Measurements from ENCODE around the gene CNRIP1. TPM values are rescaled to one million over a fixed set of nuclear protein-coding genes. Genes with fewer than 3 reads are reported as not detected.

The CNRIP1 gene
- total RNA-seq, 4 donors from 2014 or later, result 23.5 to 44.4 (median 29.8) TPM

DNA sequence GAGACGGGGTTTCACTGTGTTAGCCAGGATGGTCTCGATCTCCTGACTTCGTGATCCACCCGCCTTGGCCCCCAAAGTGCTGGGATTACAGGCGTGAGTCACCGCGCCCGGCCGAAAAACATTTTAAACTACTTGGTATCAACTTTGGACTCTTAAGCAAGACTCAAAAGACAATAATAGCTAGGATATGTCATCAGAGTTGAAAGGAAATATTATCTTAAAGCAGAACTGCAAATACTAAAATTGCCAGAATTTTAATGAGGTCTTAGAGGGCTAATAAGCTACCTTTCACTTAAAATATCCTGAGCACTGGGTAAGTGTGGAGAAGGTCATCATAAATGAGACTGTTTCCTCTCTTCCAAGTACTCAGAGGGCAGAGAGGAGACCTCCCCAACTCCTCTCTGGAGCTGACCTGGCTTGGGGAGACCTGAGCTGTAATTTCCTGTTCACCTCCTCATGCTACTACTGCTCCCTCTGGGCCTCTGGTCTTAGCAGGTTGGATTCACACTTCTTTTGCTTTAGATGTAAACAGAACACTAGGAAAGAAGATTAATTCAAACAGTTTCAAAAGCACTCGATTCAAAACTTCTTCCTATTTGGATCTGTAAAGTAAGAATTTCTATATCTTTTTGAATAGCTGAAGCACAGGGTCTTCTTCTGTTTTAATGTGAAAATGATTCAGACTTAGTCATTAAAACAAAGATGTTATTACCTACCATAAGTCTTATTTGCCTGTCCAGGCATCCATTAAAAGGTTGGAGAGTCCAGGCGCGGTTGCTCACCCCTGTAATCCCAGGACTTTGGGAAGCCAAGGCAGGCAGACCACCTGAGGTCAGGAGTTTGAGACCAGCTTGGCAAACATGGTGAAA, 16.5 kb downstream of the CNRIP1 start:
- H3K9me3 ChIP-seq, result no peaks in the 10 kb centered on the region
- no peak overlapping the region for H3K4me3 ChIP-seq
- TF ChIP-seq POLR2A (IDR thresholded peaks at IDR 0.05; ENCODE audit: low read depth) (no peak), EP300 (IDR thresholded peaks at IDR 0.05) (no peak), POLR2AphosphoS5 (IDR thresholded peaks at IDR 0.05) (no peak)
- TF ChIP-seq, protein P1, sequence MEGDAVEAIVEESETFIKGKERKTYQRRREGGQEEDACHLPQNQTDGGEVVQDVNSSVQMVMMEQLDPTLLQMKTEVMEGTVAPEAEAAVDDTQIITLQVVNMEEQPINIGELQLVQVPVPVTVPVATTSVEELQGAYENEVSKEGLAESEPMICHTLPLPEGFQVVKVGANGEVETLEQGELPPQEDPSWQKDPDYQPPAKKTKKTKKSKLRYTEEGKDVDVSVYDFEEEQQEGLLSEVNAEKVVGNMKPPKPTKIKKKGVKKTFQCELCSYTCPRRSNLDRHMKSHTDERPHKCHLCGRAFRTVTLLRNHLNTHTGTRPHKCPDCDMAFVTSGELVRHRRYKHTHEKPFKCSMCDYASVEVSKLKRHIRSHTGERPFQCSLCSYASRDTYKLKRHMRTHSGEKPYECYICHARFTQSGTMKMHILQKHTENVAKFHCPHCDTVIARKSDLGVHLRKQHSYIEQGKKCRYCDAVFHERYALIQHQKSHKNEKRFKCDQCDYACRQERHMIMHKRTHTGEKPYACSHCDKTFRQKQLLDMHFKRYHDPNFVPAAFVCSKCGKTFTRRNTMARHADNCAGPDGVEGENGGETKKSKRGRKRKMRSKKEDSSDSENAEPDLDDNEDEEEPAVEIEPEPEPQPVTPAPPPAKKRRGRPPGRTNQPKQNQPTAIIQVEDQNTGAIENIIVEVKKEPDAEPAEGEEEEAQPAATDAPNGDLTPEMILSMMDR (IDR thresholded peaks at IDR 0.05), result no peak
- 95% methylated on average over 12 of the region's 12 CpGs for WGBS
- no peak for DNase-seq (ENCODE audit: extremely low spot score)
- intact Hi-C loops (cut with DNase I), result no loop called here
- H3K36me3 ChIP-seq, result peaks cover 0 to 10% (median 2%) of the 10 kb centered on the region in 4 donors
- no peaks in the 10 kb centered on the region for H3K27me3 ChIP-seq
- H3K4me1 ChIP-seq, result no peaks in the 10 kb centered on the region
- no peak overlapping the region for H3K27ac ChIP-seq (replicated peaks in 1 of 4)

DNA sequence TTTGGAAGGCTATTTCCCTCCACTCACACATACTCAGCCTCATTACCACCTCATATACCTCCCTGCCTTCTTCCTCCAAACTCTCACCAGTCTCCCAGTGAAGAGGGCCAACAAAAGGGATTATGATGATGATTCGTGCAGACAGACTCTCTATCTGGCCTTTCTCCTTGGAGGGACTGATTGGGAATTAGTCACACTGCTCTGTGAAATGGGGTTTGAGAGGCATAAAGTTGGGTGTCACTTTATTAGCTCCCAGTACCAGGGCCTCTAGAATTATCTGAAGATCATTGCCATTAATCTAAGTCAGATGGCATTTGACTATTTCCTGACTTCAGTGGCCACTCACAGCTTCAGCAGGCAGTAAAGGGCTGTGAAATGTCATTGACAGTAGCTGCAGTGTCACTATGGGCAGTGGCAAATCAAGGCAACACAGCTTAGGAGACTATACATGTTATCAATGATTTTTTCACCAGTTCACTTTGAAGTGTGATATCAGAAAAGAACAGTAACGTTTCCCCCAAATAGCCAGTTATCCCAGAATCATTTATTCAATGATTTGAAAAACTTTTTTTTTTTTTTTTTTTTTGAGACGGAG, 17.4 kb downstream of the CNRIP1 start:
- H3K4me3 ChIP-seq, result no peak overlapping the region
- intact Hi-C loops (cut with DNase I), result no loop called here
- 86% methylated on average over 3 of the region's 3 CpGs for WGBS
- no peaks in the 10 kb centered on the region for H3K4me1 ChIP-seq
- no peaks in the 10 kb centered on the region for H3K27me3 ChIP-seq
- H3K9me3 ChIP-seq, result no peaks in the 10 kb centered on the region
- no peak overlapping the region for H3K27ac ChIP-seq (replicated peaks in 1 of 4)
- peaks cover 0 to 10% (median 2%) of the 10 kb centered on the region in 4 donors for H3K36me3 ChIP-seq
- DNase-seq (ENCODE audit: extremely low spot score), result no peak
- TF ChIP-seq POLR2A (IDR thresholded peaks at IDR 0.05; ENCODE audit: low read depth) (no peak), POLR2AphosphoS5 (IDR thresholded peaks at IDR 0.05) (no peak), EP300 (IDR thresholded peaks at IDR 0.05) (no peak)
- TF ChIP-seq, protein P1 (IDR thresholded peaks at IDR 0.05), result no peak

DNA sequence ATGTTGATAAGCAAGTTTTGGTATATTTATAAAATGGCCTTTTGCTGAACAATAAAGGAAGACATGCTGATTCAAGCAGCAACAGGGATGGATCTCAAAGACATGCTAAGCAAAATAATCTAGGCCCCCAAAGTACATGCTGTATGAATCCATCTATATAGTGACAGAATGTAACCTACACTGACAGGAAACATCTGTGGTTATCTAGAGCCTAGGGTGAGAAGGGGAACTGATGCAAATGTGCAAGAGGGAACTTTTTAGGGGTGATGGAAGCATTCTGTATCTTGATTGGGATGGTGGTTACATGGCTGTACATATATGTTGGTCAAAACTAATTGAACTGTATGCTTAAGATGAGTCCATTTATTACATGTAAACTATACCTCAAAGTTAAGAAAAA, 24.2 kb downstream of the CNRIP1 start:
- Histone ChIP-seq H3K36me3 (peaks cover 0 to 13% (median 2%) of the 10 kb centered on the region in 4 donors), H3K27ac (replicated peaks in 1 of 4) (no peak overlapping the region), H3K4me1 (peaks cover 0 to 4% (median 0%) of the 10 kb centered on the region in 4 donors), H3K27me3 (no peaks in the 10 kb centered on the region), H3K9me3 (no peaks in the 10 kb centered on the region), H3K4me3 (no peak overlapping the region)
- TF ChIP-seq EP300 (IDR thresholded peaks at IDR 0.05), result no peak
- intact Hi-C loops (cut with DNase I), result no loop called here
- DNase-seq (ENCODE audit: extremely low spot score), result no peak

DNA sequence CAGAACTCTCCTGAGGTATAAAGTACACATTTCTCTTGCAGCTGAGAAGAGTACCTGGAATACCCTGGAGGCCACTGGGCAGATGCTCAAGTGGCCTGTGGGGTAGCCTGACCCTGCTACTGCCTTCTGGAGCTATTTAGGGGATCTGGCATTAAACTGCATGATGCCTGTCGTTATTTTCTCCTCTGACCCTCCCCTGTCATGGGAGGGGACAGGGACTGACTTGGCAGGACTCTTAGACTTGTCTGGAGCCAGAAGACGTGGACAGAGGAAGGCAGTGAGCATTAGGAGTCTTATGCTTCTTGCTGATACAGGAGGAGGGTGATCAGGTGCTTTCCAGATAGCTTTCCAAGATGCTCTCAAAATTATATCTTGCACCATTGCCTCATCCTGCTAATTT, 24.8 kb downstream of the CNRIP1 start:
- H3K9me3 ChIP-seq, result no peaks in the 10 kb centered on the region
- intact Hi-C loops (cut with DNase I), result no loop called here
- no peaks in the 10 kb centered on the region for H3K27me3 ChIP-seq
- TF ChIP-seq, protein P1 (IDR thresholded peaks at IDR 0.05), result no peak
- TF ChIP-seq POLR2AphosphoS5 (IDR thresholded peaks at IDR 0.05) (no peak), EP300 (IDR thresholded peaks at IDR 0.05) (no peak), POLR2A (IDR thresholded peaks at IDR 0.05; ENCODE audit: low read depth) (no peak)
- peaks cover 0 to 5% (median 0%) of the 10 kb centered on the region in 4 donors for H3K4me1 ChIP-seq
- 37% methylated on average over 2 of the region's 2 CpGs for WGBS
- H3K36me3 ChIP-seq, result peaks cover 0 to 10% (median under 1%) of the 10 kb centered on the region in 4 donors
- no peak for DNase-seq (ENCODE audit: extremely low spot score)
- no peak overlapping the region for H3K27ac ChIP-seq (replicated peaks in 1 of 4)
- no peak overlapping the region for H3K4me3 ChIP-seq

DNA sequence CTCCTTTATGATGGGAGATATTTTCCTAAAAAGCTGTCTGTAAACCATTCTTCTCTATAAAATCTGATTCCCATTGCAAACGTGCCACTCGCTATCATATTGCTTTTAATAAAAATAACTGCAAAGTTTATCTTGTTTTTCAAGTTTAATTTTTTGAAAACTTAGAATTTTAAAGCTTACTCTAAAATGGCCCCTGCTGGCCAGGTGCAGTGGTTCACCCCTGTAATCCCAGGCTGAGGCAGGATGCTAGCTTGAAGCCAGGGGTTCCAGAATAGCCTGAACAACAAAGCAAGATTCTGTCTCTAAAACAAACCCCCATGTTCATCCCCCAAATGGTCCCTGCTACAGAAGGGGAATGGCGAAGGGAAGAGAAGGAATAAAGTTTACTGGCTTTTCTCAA, 25.6 kb downstream of the CNRIP1 start:
- Histone ChIP-seq H3K9me3 (no peaks in the 10 kb centered on the region), H3K27me3 (no peaks in the 10 kb centered on the region), H3K4me1 (peaks cover 0 to 5% (median 0%) of the 10 kb centered on the region in 4 donors), H3K27ac (replicated peaks in 1 of 4) (no peak overlapping the region), H3K4me3 (no peak overlapping the region), H3K36me3 (peaks cover 0 to 3% (median 0%) of the 10 kb centered on the region in 4 donors)
- 96% methylated on average over 3 of the region's 3 CpGs for WGBS
- DNase-seq (ENCODE audit: extremely low spot score), result no peak
- TF ChIP-seq POLR2AphosphoS5 (IDR thresholded peaks at IDR 0.05), result no peak
- TF ChIP-seq, protein P1 (IDR thresholded peaks at IDR 0.05), result no peak
- TF ChIP-seq EP300 (IDR thresholded peaks at IDR 0.05), result no peak
- no peak for TF ChIP-seq POLR2A (IDR thresholded peaks at IDR 0.05; ENCODE audit: low read depth)
- intact Hi-C loops (cut with DNase I), result no loop called here
